WERI-Rb-1 (cell line): ENCODE results near the gene MCU.
A peak's percentile ranks its signal among the peaks of the same experiment; 100 is the strongest.

Experiments
- DNase-seq: peaks from one replicate; pipeline ENCODE4 v3.0.0-alpha.2; 2020
- H3K27ac ChIP-seq: fragments of 250-450 bp; sonication (Bioruptor Pico); 2 replicates; pipeline ENCODE4 v1.5.1; 2020; ENCODE audit warnings: mild to moderate bottlenecking, moderate library complexity
- H3K27me3 ChIP-seq: fragments of 250-450 bp; sonication (Bioruptor Pico); 2 replicates; pipeline ENCODE4 v1.5.1; 2021; ENCODE audit warnings: mild to moderate bottlenecking, low read depth, moderate library complexity; ENCODE audit not compliant: insufficient read depth, severe bottlenecking
- H3K36me3 ChIP-seq: fragments of 250-450 bp; sonication (Bioruptor Pico); 2 replicates; pipeline ENCODE4 v1.5.1; 2020; ENCODE audit warnings: mild to moderate bottlenecking, moderate library complexity
- H3K4me3 ChIP-seq: 2 replicates; pipeline ENCODE4 v1.5.1; 2011; ENCODE audit warnings: low read depth, mild to moderate bottlenecking, control low read depth, low read length
- H3K9me3 ChIP-seq: fragments of 250-450 bp; sonication (Bioruptor Pico); 2 replicates; pipeline ENCODE4 v1.5.1; 2021; ENCODE audit warnings: mild to moderate bottlenecking, moderate library complexity; ENCODE audit not compliant: severe bottlenecking
- TF ChIP-seq, protein P1 (sequence below): IDR thresholded peaks from 2 replicates; pipeline ENCODE4 v1.5.1; 2011; ENCODE audit warnings: low read depth, mild to moderate bottlenecking, control low read depth, inconsistent platforms, low read length

The MCU gene

DNA sequence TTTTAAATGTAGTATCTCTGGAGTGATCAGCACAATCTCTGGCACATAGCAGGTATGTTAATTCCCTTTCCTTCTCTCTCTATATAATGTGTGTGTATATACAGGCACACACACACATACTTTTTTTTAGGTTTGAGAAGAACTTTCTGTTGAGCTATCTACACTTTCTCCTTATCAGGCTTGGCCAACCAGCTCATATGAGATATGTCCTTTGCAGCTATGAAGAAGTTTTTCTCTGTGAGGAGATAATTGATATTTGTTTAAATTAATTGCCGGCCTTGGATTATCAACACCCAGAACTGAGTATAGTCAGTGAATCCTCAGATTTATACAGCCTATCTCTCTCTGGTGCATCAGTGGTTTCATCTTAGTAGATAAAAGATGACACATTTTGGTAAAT is 2.3 kb upstream of the MCU start:
- H3K36me3 ChIP-seq: no peaks in the 10 kb centered on the region
- TF ChIP-seq, protein P1, sequence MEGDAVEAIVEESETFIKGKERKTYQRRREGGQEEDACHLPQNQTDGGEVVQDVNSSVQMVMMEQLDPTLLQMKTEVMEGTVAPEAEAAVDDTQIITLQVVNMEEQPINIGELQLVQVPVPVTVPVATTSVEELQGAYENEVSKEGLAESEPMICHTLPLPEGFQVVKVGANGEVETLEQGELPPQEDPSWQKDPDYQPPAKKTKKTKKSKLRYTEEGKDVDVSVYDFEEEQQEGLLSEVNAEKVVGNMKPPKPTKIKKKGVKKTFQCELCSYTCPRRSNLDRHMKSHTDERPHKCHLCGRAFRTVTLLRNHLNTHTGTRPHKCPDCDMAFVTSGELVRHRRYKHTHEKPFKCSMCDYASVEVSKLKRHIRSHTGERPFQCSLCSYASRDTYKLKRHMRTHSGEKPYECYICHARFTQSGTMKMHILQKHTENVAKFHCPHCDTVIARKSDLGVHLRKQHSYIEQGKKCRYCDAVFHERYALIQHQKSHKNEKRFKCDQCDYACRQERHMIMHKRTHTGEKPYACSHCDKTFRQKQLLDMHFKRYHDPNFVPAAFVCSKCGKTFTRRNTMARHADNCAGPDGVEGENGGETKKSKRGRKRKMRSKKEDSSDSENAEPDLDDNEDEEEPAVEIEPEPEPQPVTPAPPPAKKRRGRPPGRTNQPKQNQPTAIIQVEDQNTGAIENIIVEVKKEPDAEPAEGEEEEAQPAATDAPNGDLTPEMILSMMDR: no peak
- H3K9me3 ChIP-seq: no peaks in the 10 kb centered on the region
- DNase-seq: no peak
- no peaks in the 10 kb centered on the region for H3K27me3 ChIP-seq
- no peak overlapping the region for H3K4me3 ChIP-seq
- no peak overlapping the region for H3K27ac ChIP-seq

DNA sequence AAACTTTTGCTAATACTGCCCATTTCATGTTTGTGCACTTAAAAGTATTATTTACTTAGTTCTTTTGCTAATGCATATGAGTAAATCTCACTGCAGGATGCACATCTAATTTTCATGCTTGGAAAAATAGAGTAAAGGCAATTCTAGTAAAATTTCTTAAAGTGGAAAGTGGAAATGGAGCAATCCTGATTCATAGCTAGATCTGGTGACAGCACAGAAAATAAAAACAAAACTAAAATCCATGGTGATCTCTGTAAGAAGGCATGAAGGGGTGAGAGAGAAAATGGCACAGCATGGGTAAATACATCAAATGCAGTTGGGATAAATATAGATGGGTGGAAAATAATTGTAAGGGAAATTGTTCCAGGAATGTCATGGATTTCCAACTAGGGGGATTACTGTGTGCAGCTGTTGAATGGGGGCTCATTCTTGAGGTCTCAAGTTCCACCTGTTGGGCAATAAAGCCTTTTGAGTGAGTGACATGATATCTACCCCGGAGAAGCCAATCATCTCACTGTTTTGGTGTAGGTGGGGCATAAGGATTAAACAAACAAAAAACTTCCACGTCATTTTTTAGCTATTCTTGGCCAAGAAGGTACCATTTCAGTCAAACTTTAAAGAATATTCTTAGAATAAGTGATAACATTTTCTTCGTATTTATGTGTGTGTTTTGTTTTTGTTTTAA is 1.7 kb upstream of the MCU start:
- Histone ChIP-seq H3K36me3 (no peaks in the 10 kb centered on the region), H3K9me3 (no peaks in the 10 kb centered on the region), H3K4me3 (no peak overlapping the region), H3K27ac (no peak overlapping the region), H3K27me3 (no peaks in the 10 kb centered on the region)
- DNase-seq: no peak
- TF ChIP-seq, protein P1: no peak

GRCh38 chr10:72691470-72691862 is 477 bp upstream of the MCU start:
- TF ChIP-seq, protein P1: no peak
- DNase-seq: no peak
- H3K27ac ChIP-seq: no peak overlapping the region
- no peaks in the 10 kb centered on the region for H3K9me3 ChIP-seq
- H3K27me3 ChIP-seq: no peaks in the 10 kb centered on the region
- H3K4me3 ChIP-seq: peak overlapping the region; percentile 74
- no peaks in the 10 kb centered on the region for H3K36me3 ChIP-seq

- peak overlapping the region; percentile 74 for H3K4me3 ChIP-seq
- H3K27me3 ChIP-seq: no peaks in the 10 kb centered on the region
- TF ChIP-seq, protein P1: no peak
- no peak for DNase-seq
- H3K36me3 ChIP-seq: no peaks in the 10 kb centered on the region
- H3K9me3 ChIP-seq: no peaks in the 10 kb centered on the region
- H3K27ac ChIP-seq: no peak overlapping the region
These were observed 726 bp downstream of the MCU start for GRCh38 chr10:72692744-72692993.

DNA sequence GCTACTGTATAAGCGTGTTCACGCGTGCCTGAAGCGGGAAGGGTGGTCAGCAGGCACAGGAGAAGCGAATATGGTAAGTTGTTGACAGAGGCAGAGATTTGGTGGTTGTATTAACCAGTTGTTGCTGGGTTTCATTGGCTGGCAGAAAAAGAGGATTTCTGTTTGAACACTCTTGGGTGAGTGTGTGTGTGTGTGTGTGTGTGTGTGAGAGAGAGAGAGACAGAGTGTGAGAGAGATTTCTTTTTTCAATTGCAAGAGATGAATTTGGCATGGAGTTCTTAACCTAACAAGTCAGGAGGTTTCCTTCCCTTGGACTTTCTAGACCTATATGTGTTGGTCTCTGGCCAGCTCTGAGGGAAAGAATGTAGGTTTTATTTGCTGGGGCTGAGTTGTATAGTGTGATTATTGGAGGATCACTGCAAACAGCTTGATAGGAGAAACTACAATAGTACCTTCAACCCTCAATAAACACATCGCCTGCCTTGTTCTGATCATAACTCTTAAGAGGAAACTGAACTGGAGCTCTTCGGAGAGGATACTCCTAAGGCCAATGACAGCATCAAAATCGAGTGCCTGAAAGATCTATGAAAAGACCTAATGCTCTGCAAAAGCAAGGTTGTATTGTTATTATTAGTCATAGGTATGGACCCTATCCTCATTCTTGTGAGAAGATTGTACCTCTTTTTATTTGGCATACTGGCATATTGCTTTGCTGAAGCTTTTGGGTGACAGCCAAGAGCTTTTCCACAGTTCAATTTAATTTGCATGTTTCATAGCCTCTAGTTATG is 1.2 kb downstream of the MCU start:
- peak overlapping the region; percentile 74 for H3K4me3 ChIP-seq
- no peaks in the 10 kb centered on the region for H3K9me3 ChIP-seq
- no peak overlapping the region for H3K27ac ChIP-seq
- H3K27me3 ChIP-seq: no peaks in the 10 kb centered on the region
- DNase-seq: no peak
- no peaks in the 10 kb centered on the region for H3K36me3 ChIP-seq
- TF ChIP-seq, protein P1: no peak
